ENCODE results near the gene GDF7. TPM values are rescaled to one million over a fixed set of nuclear protein-coding genes. Genes with fewer than 3 reads are reported as not detected.
"Not testable (repeated sequence)": the region's sequence is repeated elsewhere in the genome, so short reads cannot be mapped to it uniquely, and the experiment has no call there.

Gene GDF7
- total and polyA plus RNA-seq, 12 donors, result 0.10 to 1.2 (median 0.58) TPM

DNA sequence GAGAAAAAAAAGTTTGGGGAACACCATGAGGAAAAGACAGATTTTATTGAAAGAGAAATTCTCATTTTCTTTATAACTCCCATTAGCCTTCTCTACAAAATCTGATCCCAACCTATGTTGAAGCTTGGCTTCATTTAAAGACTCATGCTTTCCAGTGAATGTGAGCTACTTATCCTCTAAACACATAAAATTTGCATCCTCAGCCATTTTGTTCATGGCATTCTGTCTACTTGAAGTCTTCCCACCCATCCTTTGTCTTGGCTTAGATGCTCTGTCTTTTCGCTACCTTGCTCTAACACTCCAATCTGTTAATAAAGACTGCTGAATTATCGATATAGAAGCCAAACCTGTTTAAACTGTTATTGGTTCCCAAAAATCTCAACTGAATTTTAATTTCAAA lies 39.3 kb downstream of the GDF7 start:
- H3K4me1 ChIP-seq, result no peaks in the 10 kb centered on the region
- TF ChIP-seq, protein P1, sequence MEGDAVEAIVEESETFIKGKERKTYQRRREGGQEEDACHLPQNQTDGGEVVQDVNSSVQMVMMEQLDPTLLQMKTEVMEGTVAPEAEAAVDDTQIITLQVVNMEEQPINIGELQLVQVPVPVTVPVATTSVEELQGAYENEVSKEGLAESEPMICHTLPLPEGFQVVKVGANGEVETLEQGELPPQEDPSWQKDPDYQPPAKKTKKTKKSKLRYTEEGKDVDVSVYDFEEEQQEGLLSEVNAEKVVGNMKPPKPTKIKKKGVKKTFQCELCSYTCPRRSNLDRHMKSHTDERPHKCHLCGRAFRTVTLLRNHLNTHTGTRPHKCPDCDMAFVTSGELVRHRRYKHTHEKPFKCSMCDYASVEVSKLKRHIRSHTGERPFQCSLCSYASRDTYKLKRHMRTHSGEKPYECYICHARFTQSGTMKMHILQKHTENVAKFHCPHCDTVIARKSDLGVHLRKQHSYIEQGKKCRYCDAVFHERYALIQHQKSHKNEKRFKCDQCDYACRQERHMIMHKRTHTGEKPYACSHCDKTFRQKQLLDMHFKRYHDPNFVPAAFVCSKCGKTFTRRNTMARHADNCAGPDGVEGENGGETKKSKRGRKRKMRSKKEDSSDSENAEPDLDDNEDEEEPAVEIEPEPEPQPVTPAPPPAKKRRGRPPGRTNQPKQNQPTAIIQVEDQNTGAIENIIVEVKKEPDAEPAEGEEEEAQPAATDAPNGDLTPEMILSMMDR (IDR thresholded peaks at IDR 0.05), result no peak
- ATAC-seq (no peak), DNase-seq (no peak)
- WGBS, 2 donors, result 95 to 96% methylated on average over 2 of the region's 2 CpGs
- H3K4me3 ChIP-seq, result no peak overlapping the region
- no peaks in the 10 kb centered on the region for H3K27me3 ChIP-seq
- H3K9me3 ChIP-seq, result peaks cover 0 to 3% (median 0%) of the 10 kb centered on the region in 11 donors
- intact Hi-C loops (cut with DNase I), result no loop called here
- H3K36me3 ChIP-seq, result peaks cover 0 to 4% (median 0%) of the 10 kb centered on the region in 9 donors
- no peak overlapping the region for H3K27ac ChIP-seq

DNA sequence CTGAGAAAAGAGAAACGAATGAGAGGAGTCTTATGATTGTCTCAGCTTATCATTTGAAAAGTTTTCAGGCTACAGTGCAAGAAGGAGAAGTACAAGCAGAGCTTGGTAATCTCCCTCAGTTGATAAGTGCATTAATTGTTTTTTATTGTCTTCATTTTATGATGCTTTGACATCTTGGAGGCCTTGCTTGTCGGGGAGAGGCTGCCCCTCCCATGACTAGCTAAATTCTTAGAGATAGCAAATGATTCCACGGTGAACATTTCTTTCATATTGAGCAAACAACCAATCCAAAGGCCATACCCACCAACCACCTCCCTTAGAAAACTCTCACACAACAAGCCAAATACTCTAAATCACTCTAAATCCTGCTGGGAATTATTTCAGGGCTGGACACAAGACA lies 39.8 kb downstream of the GDF7 start:
- DNase-seq, result no peak
- TF ChIP-seq, protein P1 (IDR thresholded peaks at IDR 0.05), result no peak
- no peaks in the 10 kb centered on the region for H3K4me1 ChIP-seq
- no peaks in the 10 kb centered on the region for H3K27me3 ChIP-seq
- no peak for ATAC-seq
- H3K36me3 ChIP-seq, result no peaks in the 10 kb centered on the region
- H3K27ac ChIP-seq, result no peak overlapping the region
- intact Hi-C loops (cut with DNase I), result no loop called here
- H3K9me3 ChIP-seq, result peaks cover 0 to 3% (median 0%) of the 10 kb centered on the region in 11 donors
- H3K4me3 ChIP-seq, result no peak overlapping the region
- WGBS, 2 donors, result 84 to 87% methylated on average over 3 of the region's 3 CpGs

- Histone ChIP-seq H3K27ac (no peak overlapping the region), H3K36me3 (no peaks in the 10 kb centered on the region), H3K4me3 (no peak overlapping the region), H3K4me1 (no peaks in the 10 kb centered on the region), H3K27me3 (no peaks in the 10 kb centered on the region), H3K9me3 (peaks cover 0 to 3% (median 0%) of the 10 kb centered on the region in 11 donors)
- DNase-seq (no peak), ATAC-seq (no peak)
- TF ChIP-seq, protein P1 (IDR thresholded peaks at IDR 0.05), result no peak
- 78 to 82% methylated on average over 4 of the region's 4 CpGs for WGBS, 2 donors
- intact Hi-C loops (cut with DNase I), result no loop called here
Measured at GRCh38 chr2:20707601-20708000, 40.7 kb downstream of the GDF7 start.

DNA sequence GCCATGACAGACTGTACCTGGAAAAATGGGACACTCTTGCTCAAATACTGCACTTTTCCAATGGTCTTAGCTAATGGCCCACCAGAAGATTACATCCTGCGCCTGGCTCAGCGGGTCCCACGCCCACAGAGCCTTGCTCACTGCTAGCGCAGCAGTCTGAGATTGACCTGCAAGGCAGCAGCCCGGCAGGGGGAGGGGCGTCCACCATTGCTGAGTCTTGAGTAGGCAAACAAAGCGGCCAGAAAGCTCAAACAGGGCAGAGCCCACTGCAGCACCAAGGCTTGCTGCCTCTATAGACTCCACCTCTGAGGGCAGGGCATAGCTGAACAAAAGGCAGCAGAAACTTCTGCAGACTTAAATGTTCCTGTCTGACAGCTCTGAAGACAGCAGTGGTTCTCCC lies 44.7 kb downstream of the GDF7 start:
- H3K9me3 ChIP-seq; ATAC-seq; intact Hi-C loops (cut with DNase I); H3K27me3 ChIP-seq; DNase-seq; H3K4me3 ChIP-seq; H3K36me3 ChIP-seq; H3K4me1 ChIP-seq; H3K27ac ChIP-seq: not testable (repeated sequence)
- 98 to 99% methylated on average over 7 of the region's 7 CpGs for WGBS, 2 donors

GRCh38 chr2:20713585-20713984 lies 46.6 kb downstream of the GDF7 start:
- H3K4me3 ChIP-seq; H3K27ac ChIP-seq; H3K27me3 ChIP-seq; ATAC-seq; intact Hi-C loops (cut with DNase I); DNase-seq; H3K36me3 ChIP-seq; H3K4me1 ChIP-seq: not testable (repeated sequence)
- peaks cover 0 to 18% (median 6%) of the 10 kb centered on the region in 11 donors for H3K9me3 ChIP-seq
- 80 to 100% methylated on average over 2 to 3 of the region's 3 CpGs for WGBS, 2 donors

DNA sequence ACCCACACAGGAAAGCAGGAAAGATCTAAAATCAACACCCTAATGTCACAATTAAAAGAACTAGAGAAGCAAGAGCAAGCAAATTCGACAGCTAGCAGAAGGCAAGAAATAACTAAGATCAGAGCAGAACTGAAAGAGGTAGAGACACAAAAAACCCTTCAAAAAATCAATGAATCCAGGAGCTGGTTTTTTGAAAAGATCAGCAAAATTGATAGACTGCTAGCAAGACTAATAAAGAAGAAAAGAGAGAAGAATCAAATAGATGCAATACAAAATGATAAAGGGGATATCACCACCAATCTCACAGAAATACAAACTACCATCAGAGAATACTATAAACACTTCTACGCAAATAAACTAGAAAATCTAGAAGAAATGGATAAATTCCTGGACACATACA lies 47.5 kb downstream of the GDF7 start:
- H3K9me3 ChIP-seq, result peaks cover 0 to 24% (median 9%) of the 10 kb centered on the region in 11 donors
- intact Hi-C loops (cut with DNase I); ATAC-seq; H3K4me1 ChIP-seq; DNase-seq; H3K36me3 ChIP-seq; H3K27ac ChIP-seq; H3K4me3 ChIP-seq; H3K27me3 ChIP-seq: not testable (repeated sequence)
- 93 to 95% methylated on average over 2 of the region's 2 CpGs for WGBS, 2 donors

GRCh38 chr2:20716164-20716563 lies 49.2 kb downstream of the GDF7 start:
- intact Hi-C loops (cut with DNase I); ATAC-seq; H3K27me3 ChIP-seq; H3K27ac ChIP-seq; H3K4me1 ChIP-seq; H3K36me3 ChIP-seq; DNase-seq; H3K4me3 ChIP-seq: not testable (repeated sequence)
- 99 to 100% methylated on average over 3 of the region's 3 CpGs for WGBS, 2 donors
- H3K9me3 ChIP-seq, result peaks cover 0 to 40% (median 9%) of the 10 kb centered on the region in 11 donors
